SK-N-SH (cell line): ENCODE data around the gene PIBF1. TPM values are rescaled to one million over a fixed set of nuclear protein-coding genes. Genes with fewer than 3 reads are reported as not detected.

Experiments used
- CTCF ChIA-PET: fragments of 300-600, 350-600 bp; formaldehyde crosslinking; extraction: SDS; loops from one replicate; lab custom pipeline; 2021; lab: Yijun Ruan, JAX
- POLR2A ChIA-PET: fragments of 350-600 bp; sonication (Branson Sonifier 250); formaldehyde crosslinking; extraction: SDS; loops from one replicate; lab custom pipeline; 2020; ENCODE audit warnings: antibody characterized with exemption, inconsistent platforms; lab: Yijun Ruan, JAX
- DNase-seq: peaks from one replicate; pipeline ENCODE4 v3.0.0; 2012
- H2AFZ ChIP-seq: fragments of 200-600 bp; sonication (generic); 2 replicates; pipeline ENCODE4 v1.8.1; 2016; ENCODE audit warnings: antibody characterized with exemption, mild to moderate bottlenecking, low read depth
- H3F3A ChIP-seq: fragments of 200-600 bp; sonication (generic); replicated peaks from 2 replicates; pipeline ENCODE3; 2016; ENCODE audit warnings: antibody characterized with exemption, mild to moderate bottlenecking; ENCODE audit not compliant: insufficient read depth
- H3K27ac ChIP-seq, 2 experiments: fragments of 200-500 bp in 1 of 2; fragments of 200-600 bp in 1 of 2; sonication (Bioruptor generic) in 1 of 2; sonication (generic), shearing (Covaris generic) in 1 of 2; 2 replicates each; pipeline versions ENCODE4 v1.5.1 to v1.6.1; 2014 to 2016; ENCODE audit warnings: low read depth in 2 of 2, inconsistent platforms in 1 of 2, low read length in 1 of 2, mild to moderate bottlenecking in 1 of 2, mixed read lengths in 1 of 2
- H3K27me3 ChIP-seq: fragments of 200-600 bp; sonication (generic), shearing (Covaris generic); 2 replicates; pipeline ENCODE4 v1.6.1; 2016; ENCODE audit warnings: mixed run types; ENCODE audit not compliant: insufficient read depth
- H3K36me3 ChIP-seq, 2 experiments: fragments of 200-500 bp in 1 of 2; fragments of 200-600 bp in 1 of 2; sonication (Bioruptor generic) in 1 of 2; sonication (generic) in 1 of 2; replicated peaks in 1 of 2; 2 replicates each; pipeline versions ENCODE3 to v1.5.1; 2014 to 2016; ENCODE audit warnings: low read length in 1 of 2, mild to moderate bottlenecking in 1 of 2; ENCODE audit not compliant: insufficient read depth in 2 of 2, control insufficient read depth in 1 of 2
- H3K4me1 ChIP-seq, 2 experiments: fragments of 200-500 bp in 1 of 2; fragments of 200-600 bp in 1 of 2; sonication (Bioruptor generic) in 1 of 2; sonication (generic), shearing (Covaris generic) in 1 of 2; 2 replicates each; pipeline versions ENCODE4 v1.5.1 to v1.6.1; 2014 to 2016; ENCODE audit warnings: low read depth in 1 of 2, low read length in 1 of 2, mixed run types in 1 of 2; ENCODE audit not compliant: insufficient read depth in 2 of 2, control insufficient read depth in 1 of 2
- H3K4me2 ChIP-seq: fragments of 200-600 bp; sonication (generic), shearing (Covaris generic); 2 replicates; pipeline ENCODE4 v1.6.1; 2017; ENCODE audit warnings: mixed run types
- H3K4me3 ChIP-seq, 2 experiments: fragments of 200-500 bp in 1 of 2; fragments of 200-600 bp in 1 of 2; sonication (Bioruptor generic) in 1 of 2; sonication (generic), shearing (Covaris generic) in 1 of 2; 2 replicates each; pipeline versions ENCODE4 v1.5.1 to v1.8.1; 2014 to 2016; ENCODE audit warnings: low read depth in 2 of 2, inconsistent platforms in 1 of 2, low read length in 1 of 2, mild to moderate bottlenecking in 1 of 2, mixed read lengths in 1 of 2, moderate library complexity in 1 of 2
- H3K79me2 ChIP-seq: fragments of 200-600 bp; sonication (generic); 2 replicates; pipeline ENCODE4 v1.8.1; 2017; ENCODE audit warnings: mild to moderate bottlenecking; ENCODE audit not compliant: insufficient read depth
- H3K9ac ChIP-seq: fragments of 200-600 bp; sonication (generic); 2 replicates; pipeline ENCODE4 v1.6.1; 2017; ENCODE audit warnings: mixed run types
- H3K9me2 ChIP-seq: fragments of 200-600 bp; sonication (generic); 2 replicates; pipeline ENCODE4 v1.6.1; 2017; ENCODE audit warnings: mixed run types
- H3K9me3 ChIP-seq: fragments of 200-600 bp; sonication (generic); 2 replicates; pipeline ENCODE4 v1.6.1; 2017; ENCODE audit warnings: mixed run types, mild to moderate bottlenecking, moderate library complexity
- H4K20me1 ChIP-seq: fragments of 200-600 bp; sonication (generic); 2 replicates; pipeline ENCODE4 v1.6.1; 2017; ENCODE audit warnings: mild to moderate bottlenecking, mixed run types; ENCODE audit not compliant: insufficient read depth
- FOSL2 ChIP-seq: IDR thresholded peaks from 2 replicates; pipeline ENCODE4 v1.4.0; 2012; ENCODE audit warnings: low read depth, mild to moderate bottlenecking, moderate library complexity, borderline replicate concordance
- FOXJ3 ChIP-seq: sonication (generic); formaldehyde crosslinking; IDR thresholded peaks from 2 replicates; pipeline ENCODE4 v1.5.1; 2020; ENCODE audit warnings: mild to moderate bottlenecking, missing genetic modification reagents
- FOXM1 ChIP-seq: IDR thresholded peaks from 2 replicates; pipeline ENCODE4 v1.4.0; 2012; ENCODE audit warnings: low read depth, mild to moderate bottlenecking
- GABPA ChIP-seq: IDR thresholded peaks from 2 replicates; pipeline ENCODE4 v1.4.0; 2012; ENCODE audit warnings: low read depth, mild to moderate bottlenecking
- GATA2 ChIP-seq: sonication (generic); formaldehyde crosslinking; IDR thresholded peaks from 2 replicates; pipeline ENCODE4 v1.5.0; 2020; ENCODE audit warnings: mild to moderate bottlenecking, missing genetic modification reagents
- MEF2A ChIP-seq: IDR thresholded peaks from 2 replicates; pipeline ENCODE4 v1.4.0; 2012; ENCODE audit warnings: low read depth, borderline replicate concordance
- NRF1 ChIP-seq: IDR thresholded peaks from 2 replicates; pipeline ENCODE4 v1.6.1; 2012; ENCODE audit warnings: low read depth, mild to moderate bottlenecking, low read length
- PBX3 ChIP-seq: IDR thresholded peaks from 2 replicates; pipeline ENCODE4; 2012
- POLR2AphosphoS5 ChIP-seq: IDR thresholded peaks from 2 replicates; pipeline ENCODE4 v1.6.1; 2012; ENCODE audit warnings: low read depth, low read length
- RAD21 ChIP-seq: IDR thresholded peaks from 2 replicates; pipeline ENCODE4 v1.6.1; 2012; ENCODE audit warnings: mild to moderate bottlenecking, low read length
- RCOR1 ChIP-seq: fragments of 150-350 bp; IDR thresholded peaks from 2 replicates; pipeline ENCODE4 v1.6.1; 2017; ENCODE audit warnings: antibody characterized with exemption, low read length
- RFX5 ChIP-seq: IDR thresholded peaks from 2 replicates; pipeline ENCODE4 v1.6.1; 2012; ENCODE audit warnings: mild to moderate bottlenecking, improper control_type of control experiment, low read length
- SIN3A ChIP-seq: IDR thresholded peaks from 2 replicates; pipeline ENCODE4 v1.6.1; 2012; ENCODE audit warnings: low read depth, mild to moderate bottlenecking, low read length, moderate library complexity, borderline replicate concordance
- SMC3 ChIP-seq: IDR thresholded peaks from 2 replicates; pipeline ENCODE4 v1.6.1; 2012; ENCODE audit warnings: low read depth, low read length, improper control_type of control experiment
- TCF12 ChIP-seq: IDR thresholded peaks from 2 replicates; pipeline ENCODE4 v1.4.0; 2012
- USF2 ChIP-seq: fragments of 150-350 bp; IDR thresholded peaks from 2 replicates; pipeline ENCODE4 v1.6.1; 2017; ENCODE audit warnings: antibody characterized with exemption, low read length, low read depth, borderline replicate concordance
- YY1 ChIP-seq: IDR thresholded peaks from 2 replicates; pipeline ENCODE4 v1.4.0; 2012; ENCODE audit warnings: low read depth, mild to moderate bottlenecking
- ZBTB33 ChIP-seq: IDR thresholded peaks from 2 replicates; pipeline ENCODE4 v1.4.0; 2012; ENCODE audit warnings: low read depth, borderline replicate concordance
- WGBS: methylation state at CpG from one replicate; pipeline ENCODE4 v1.1.6; 2017; ENCODE audit warnings: low lambda C conversion rate; 5-methylcytosine and 5-hydroxymethylcytosine counted together
- polyA plus RNA-seq, 3 experiments: library from polyadenylated mRNA; depleted of rRNA; stranded (reverse); fragments of >200 nt; gene quantifications; 2 replicates each; pipeline ENCODE4 v1.2.3, GENCODE V29; 2012

Gene PIBF1
- polyA plus RNA-seq, 1 of the 3 experiments (the other 2 are of a cell fraction), result 3.9 TPM

GRCh38 chr13:73025217-73026012, 243.5 kb downstream of the PIBF1 start:
- no peak overlapping the region for H3K9ac ChIP-seq
- no peak overlapping the region for H3K27ac ChIP-seq
- H3K4me2 ChIP-seq, result no peak overlapping the region
- H3K9me2 ChIP-seq, result no peaks in the 10 kb centered on the region
- no peak for DNase-seq
- no peaks in the 10 kb centered on the region for H4K20me1 ChIP-seq
- CTCF ChIA-PET, result no interaction called here
- H2AFZ ChIP-seq, result no peak overlapping the region
- H3K79me2 ChIP-seq, result no peaks in the 10 kb centered on the region
- H3K4me1 ChIP-seq, result no peaks in the 10 kb centered on the region
- TF ChIP-seq RAD21 (no peak), USF2 (no peak), RCOR1 (no peak), MEF2A (no peak), GATA2 (CRISPR knock-in tag) (no peak), SMC3 (no peak), YY1 (no peak), ZBTB33 (no peak), GABPA (no peak), TCF12 (no peak), RFX5 (no peak), FOXJ3 (CRISPR knock-in tag) (no peak), PBX3 (no peak)
- TF ChIP-seq, all 33 proteins: peak for 0
- H3K36me3 ChIP-seq, result no peaks in the 10 kb centered on the region
- no peak overlapping the region for H3K4me3 ChIP-seq
- H3K27me3 ChIP-seq, result no peaks in the 10 kb centered on the region
- POLR2A ChIA-PET, result no interaction called here
- H3F3A ChIP-seq, result no peaks in the 10 kb centered on the region
- WGBS, result 78% methylated on average over 5 of the region's 5 CpGs
- no peaks in the 10 kb centered on the region for H3K9me3 ChIP-seq

GRCh38 chr13:73034901-73035300, 253.0 kb downstream of the PIBF1 start:
- TF ChIP-seq NRF1 (no peak), YY1 (no peak), POLR2AphosphoS5 (no peak), FOXM1 (no peak), FOXJ3 (CRISPR knock-in tag) (no peak), SIN3A (no peak), FOSL2 (no peak)
- WGBS, result 91% methylated on average over 2 of the region's 2 CpGs
- Histone ChIP-seq H3K4me2 (no peak overlapping the region), H3K36me3 (no peaks in the 10 kb centered on the region), H3K9me3 (no peaks in the 10 kb centered on the region), H3K9me2 (no peaks in the 10 kb centered on the region), H3K27me3 (no peaks in the 10 kb centered on the region), H3F3A (peaks cover 4% of the 10 kb centered on the region), H3K79me2 (no peaks in the 10 kb centered on the region), H3K27ac (no peak overlapping the region), H3K9ac (no peak overlapping the region), H3K4me1 (no peaks in the 10 kb centered on the region), H4K20me1 (no peaks in the 10 kb centered on the region), H3K4me3 (no peak overlapping the region), H2AFZ (no peak overlapping the region)
- ChIA-PET CTCF (no interaction called here), POLR2A (no interaction called here)
- no peak for DNase-seq
